GM23338 (cell line): Measurements from ENCODE around the gene SPOCK2. TPM values are rescaled to one million over a fixed set of nuclear protein-coding genes. Genes with fewer than 3 reads are reported as not detected.

ENCODE experiments used
- ATAC-seq: fragments of 200-7000 bp; cut with Tn5 transposase; 3 replicates; pipeline ENCODE4 v1.9.1; 2020
- DNase-seq: peaks from one replicate; pipeline ENCODE4 v3.0.0-alpha.2; 2015; ENCODE audit warnings: low spot score
- H2AFZ ChIP-seq: fragments of 200-600 bp; sonication (generic); 2 replicates; pipeline ENCODE4 v1.8.0; 2016; ENCODE audit warnings: antibody characterized with exemption, mild to moderate bottlenecking, moderate library complexity
- H3F3A ChIP-seq: fragments of 200-600 bp; sonication (generic); replicated peaks from 2 replicates; pipeline ENCODE4 v1.8.0; 2017; ENCODE audit warnings: antibody characterized with exemption, mixed run types, low read depth
- H3K27ac ChIP-seq: fragments of 200-600 bp; sonication (generic); 2 replicates; pipeline ENCODE4 v1.6.1; 2016; ENCODE audit warnings: low read depth
- H3K27me3 ChIP-seq: fragments of 200-600 bp; sonication (generic); 2 replicates; pipeline ENCODE4 v1.8.0; 2016; ENCODE audit warnings: mild to moderate bottlenecking, mixed run types, moderate library complexity; ENCODE audit not compliant: insufficient read depth
- H3K36me3 ChIP-seq: fragments of 200-600 bp; sonication (generic); 2 replicates; pipeline ENCODE4 v1.8.0; 2016; ENCODE audit warnings: mild to moderate bottlenecking; ENCODE audit not compliant: insufficient read depth
- H3K4me1 ChIP-seq: fragments of 200-600 bp; sonication (generic); 2 replicates; pipeline ENCODE4 v1.8.0; 2016; ENCODE audit warnings: mild to moderate bottlenecking, moderate library complexity; ENCODE audit not compliant: insufficient read depth
- H3K4me2 ChIP-seq: fragments of 200-600 bp; sonication (generic); 2 replicates; pipeline ENCODE4 v1.7.1; 2017; ENCODE audit warnings: mixed run types
- H3K4me3 ChIP-seq: fragments of 200-600 bp; sonication (generic); 2 replicates; pipeline ENCODE4 v1.6.1; 2016; ENCODE audit warnings: mixed run types
- H3K79me2 ChIP-seq: fragments of 200-600 bp; sonication (generic); replicated peaks from 2 replicates; pipeline ENCODE4 v1.8.0; 2017; ENCODE audit warnings: mild to moderate bottlenecking; ENCODE audit not compliant: insufficient read depth
- H3K9me2 ChIP-seq: fragments of 200-600 bp; sonication (generic); 2 replicates; pipeline ENCODE4 v1.8.0; 2017; ENCODE audit not compliant: insufficient read depth
- H4K20me1 ChIP-seq: fragments of 200-600 bp; sonication (generic); replicated peaks from 2 replicates; pipeline ENCODE4 v1.8.0; 2017; ENCODE audit warnings: mild to moderate bottlenecking; ENCODE audit not compliant: insufficient read depth
- H3K27ac Mint-ChIP-seq: 2 replicates; pipeline ENCODE4 v1.8.0; 2020; ENCODE audit warnings: inconsistent platforms, mild to moderate bottlenecking, moderate library complexity, mixed read lengths
- H3K27me3 Mint-ChIP-seq: 3 replicates; pipeline ENCODE4 v1.8.0; 2022; ENCODE audit warnings: low read depth, mild to moderate bottlenecking, moderate library complexity, mixed read lengths, inconsistent platforms; ENCODE audit not compliant: insufficient read depth, poor library complexity
- H3K36me3 Mint-ChIP-seq: 3 replicates; pipeline ENCODE4 v1.8.0; 2021; ENCODE audit warnings: low read depth, mild to moderate bottlenecking, inconsistent platforms, moderate library complexity, mixed read lengths
- H3K4me1 Mint-ChIP-seq: 3 replicates; pipeline ENCODE4 v1.8.0; 2020; ENCODE audit warnings: mild to moderate bottlenecking, inconsistent platforms, mixed read lengths
- H3K4me3 Mint-ChIP-seq: 3 replicates; pipeline ENCODE4 v1.8.0; 2021; ENCODE audit warnings: moderate library complexity, mild to moderate bottlenecking, inconsistent platforms, mixed read lengths
- H3K9me3 Mint-ChIP-seq: 3 replicates; pipeline ENCODE4 v1.8.0; 2020; ENCODE audit warnings: moderate library complexity, mild to moderate bottlenecking, inconsistent platforms, mixed read lengths
- CREB1 ChIP-seq: fragments of 250-450 bp; sonication (Bioruptor Pico); IDR thresholded peaks from 2 replicates; pipeline ENCODE4 v1.5.0; 2020; ENCODE audit warnings: low read depth, mild to moderate bottlenecking, moderate library complexity
- EZH2 ChIP-seq: fragments of 200-600 bp; sonication (generic); IDR thresholded peaks from one replicate; pipeline ENCODE4 v1.8.0; 2017; ENCODE audit warnings: antibody characterized with exemption, mild to moderate bottlenecking, low read depth; ENCODE audit not compliant: unreplicated experiment
- JUNB ChIP-seq: IDR thresholded peaks from one replicate; pipeline ENCODE4 v1.6.1; 2016; ENCODE audit warnings: antibody characterized with exemption; ENCODE audit not compliant: unreplicated experiment
- NANOG ChIP-seq: IDR thresholded peaks from 2 replicates; pipeline ENCODE4 v1.6.1; 2016; ENCODE audit warnings: antibody characterized with exemption, borderline replicate concordance
- POLR2AphosphoS5 ChIP-seq: IDR thresholded peaks from 2 replicates; pipeline ENCODE4 v1.6.1; 2016; ENCODE audit warnings: antibody characterized with exemption, low read depth
- STAT1 ChIP-seq: IDR thresholded peaks from one replicate; pipeline ENCODE4 v1.6.1; 2016; ENCODE audit warnings: antibody characterized with exemption; ENCODE audit not compliant: unreplicated experiment
- ZNF114 ChIP-seq: fragments of 250-450 bp; sonication (Bioruptor Pico); IDR thresholded peaks from 2 replicates; pipeline ENCODE4 v1.5.0; 2020; ENCODE audit warnings: mild to moderate bottlenecking, moderate library complexity
- ZNF331 ChIP-seq: fragments of 250-450 bp; sonication (Bioruptor Pico); IDR thresholded peaks from 2 replicates; pipeline ENCODE4 v1.5.0; 2020; ENCODE audit warnings: low read depth, mild to moderate bottlenecking, moderate library complexity
- polyA plus RNA-seq: library from polyadenylated mRNA; unstranded; fragments of >200 nt; fragmentation: Nextera tagmentation; extraction: Ambion mirVana; gene quantifications from 2 replicates; pipeline ENCODE4 v1.2.1, GENCODE V29; 2016
- total RNA-seq: library from RNA; depleted of rRNA; stranded (reverse); fragments of >200 nt; shearing (Covaris generic); gene quantifications from 2 replicates; pipeline ENCODE4 v1.2.3, GENCODE V29; 2014
- TF ChIP-seq, protein P1 (sequence below): fragments of 250-450 bp; sonication (Bioruptor Pico); IDR thresholded peaks from 2 replicates; pipeline ENCODE4 v1.5.0; 2020; ENCODE audit warnings: mild to moderate bottlenecking, moderate library complexity
- TF ChIP-seq, protein P2 (sequence below), 2 experiments: fragments of 200-600 bp in 1 of 2; sonication (generic) in 1 of 2; conservative IDR thresholded peaks; 2 replicates each; pipeline versions ENCODE4 v1.5.1 to v1.6.1; 2016 to 2017; ENCODE audit warnings: antibody characterized with exemption in 2 of 2, low read depth in 2 of 2, mild to moderate bottlenecking in 2 of 2, moderate library complexity in 1 of 2

Gene SPOCK2
- total and polyA plus RNA-seq, 2 experiments from 2014 or later: 1.3 to 3.6 TPM

- H3K4me1 ChIP-seq: no peaks in the 10 kb centered on the region
- no peak overlapping the region for H3K4me3 Mint-ChIP-seq
- TF ChIP-seq CREB1 (no peak), ZNF331 (CRISPR knock-in tag) (no peak), ZNF114 (CRISPR knock-in tag) (no peak), POLR2AphosphoS5 (no peak), STAT1 (no peak), NANOG (no peak), JUNB (no peak), EZH2 (no peak)
- TF ChIP-seq, protein P1, sequence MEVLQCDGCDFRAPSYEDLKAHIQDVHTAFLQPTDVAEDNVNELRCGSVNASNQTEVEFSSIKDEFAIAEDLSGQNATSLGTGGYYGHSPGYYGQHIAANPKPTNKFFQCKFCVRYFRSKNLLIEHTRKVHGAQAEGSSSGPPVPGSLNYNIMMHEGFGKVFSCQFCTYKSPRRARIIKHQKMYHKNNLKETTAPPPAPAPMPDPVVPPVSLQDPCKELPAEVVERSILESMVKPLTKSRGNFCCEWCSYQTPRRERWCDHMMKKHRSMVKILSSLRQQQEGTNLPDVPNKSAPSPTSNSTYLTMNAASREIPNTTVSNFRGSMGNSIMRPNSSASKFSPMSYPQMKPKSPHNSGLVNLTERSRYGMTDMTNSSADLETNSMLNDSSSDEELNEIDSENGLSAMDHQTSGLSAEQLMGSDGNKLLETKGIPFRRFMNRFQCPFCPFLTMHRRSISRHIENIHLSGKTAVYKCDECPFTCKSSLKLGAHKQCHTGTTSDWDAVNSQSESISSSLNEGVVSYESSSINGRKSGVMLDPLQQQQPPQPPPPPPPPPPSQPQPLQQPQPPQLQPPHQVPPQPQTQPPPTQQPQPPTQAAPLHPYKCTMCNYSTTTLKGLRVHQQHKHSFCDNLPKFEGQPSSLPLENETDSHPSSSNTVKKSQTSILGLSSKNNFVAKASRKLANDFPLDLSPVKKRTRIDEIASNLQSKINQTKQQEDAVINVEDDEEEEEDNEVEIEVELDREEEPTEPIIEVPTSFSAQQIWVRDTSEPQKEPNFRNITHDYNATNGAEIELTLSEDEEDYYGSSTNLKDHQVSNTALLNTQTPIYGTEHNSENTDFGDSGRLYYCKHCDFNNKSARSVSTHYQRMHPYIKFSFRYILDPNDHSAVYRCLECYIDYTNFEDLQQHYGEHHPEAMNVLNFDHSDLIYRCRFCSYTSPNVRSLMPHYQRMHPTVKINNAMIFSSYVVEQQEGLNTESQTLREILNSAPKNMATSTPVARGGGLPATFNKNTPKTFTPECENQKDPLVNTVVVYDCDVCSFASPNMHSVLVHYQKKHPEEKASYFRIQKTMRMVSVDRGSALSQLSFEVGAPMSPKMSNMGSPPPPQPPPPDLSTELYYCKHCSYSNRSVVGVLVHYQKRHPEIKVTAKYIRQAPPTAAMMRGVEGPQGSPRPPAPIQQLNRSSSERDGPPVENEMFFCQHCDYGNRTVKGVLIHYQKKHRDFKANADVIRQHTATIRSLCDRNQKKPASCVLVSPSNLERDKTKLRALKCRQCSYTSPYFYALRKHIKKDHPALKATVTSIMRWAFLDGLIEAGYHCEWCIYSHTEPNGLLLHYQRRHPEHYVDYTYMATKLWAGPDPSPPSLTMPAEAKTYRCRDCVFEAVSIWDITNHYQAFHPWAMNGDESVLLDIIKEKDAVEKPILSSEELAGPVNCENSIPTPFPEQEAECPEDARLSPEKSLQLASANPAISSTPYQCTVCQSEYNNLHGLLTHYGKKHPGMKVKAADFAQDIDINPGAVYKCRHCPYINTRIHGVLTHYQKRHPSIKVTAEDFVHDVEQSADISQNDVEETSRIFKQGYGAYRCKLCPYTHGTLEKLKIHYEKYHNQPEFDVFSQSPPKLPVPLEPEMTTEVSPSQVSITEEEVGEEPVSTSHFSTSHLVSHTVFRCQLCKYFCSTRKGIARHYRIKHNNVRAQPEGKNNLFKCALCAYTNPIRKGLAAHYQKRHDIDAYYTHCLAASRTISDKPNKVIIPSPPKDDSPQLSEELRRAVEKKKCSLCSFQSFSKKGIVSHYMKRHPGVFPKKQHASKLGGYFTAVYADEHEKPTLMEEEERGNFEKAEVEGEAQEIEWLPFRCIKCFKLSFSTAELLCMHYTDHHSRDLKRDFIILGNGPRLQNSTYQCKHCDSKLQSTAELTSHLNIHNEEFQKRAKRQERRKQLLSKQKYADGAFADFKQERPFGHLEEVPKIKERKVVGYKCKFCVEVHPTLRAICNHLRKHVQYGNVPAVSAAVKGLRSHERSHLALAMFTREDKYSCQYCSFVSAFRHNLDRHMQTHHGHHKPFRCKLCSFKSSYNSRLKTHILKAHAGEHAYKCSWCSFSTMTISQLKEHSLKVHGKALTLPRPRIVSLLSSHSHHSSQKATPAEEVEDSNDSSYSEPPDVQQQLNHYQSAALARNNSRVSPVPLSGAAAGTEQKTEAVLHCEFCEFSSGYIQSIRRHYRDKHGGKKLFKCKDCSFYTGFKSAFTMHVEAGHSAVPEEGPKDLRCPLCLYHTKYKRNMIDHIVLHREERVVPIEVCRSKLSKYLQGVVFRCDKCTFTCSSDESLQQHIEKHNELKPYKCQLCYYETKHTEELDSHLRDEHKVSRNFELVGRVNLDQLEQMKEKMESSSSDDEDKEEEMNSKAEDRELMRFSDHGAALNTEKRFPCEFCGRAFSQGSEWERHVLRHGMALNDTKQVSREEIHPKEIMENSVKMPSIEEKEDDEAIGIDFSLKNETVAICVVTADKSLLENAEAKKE (CRISPR knock-in tag): no peak
- TF ChIP-seq, protein P2, sequence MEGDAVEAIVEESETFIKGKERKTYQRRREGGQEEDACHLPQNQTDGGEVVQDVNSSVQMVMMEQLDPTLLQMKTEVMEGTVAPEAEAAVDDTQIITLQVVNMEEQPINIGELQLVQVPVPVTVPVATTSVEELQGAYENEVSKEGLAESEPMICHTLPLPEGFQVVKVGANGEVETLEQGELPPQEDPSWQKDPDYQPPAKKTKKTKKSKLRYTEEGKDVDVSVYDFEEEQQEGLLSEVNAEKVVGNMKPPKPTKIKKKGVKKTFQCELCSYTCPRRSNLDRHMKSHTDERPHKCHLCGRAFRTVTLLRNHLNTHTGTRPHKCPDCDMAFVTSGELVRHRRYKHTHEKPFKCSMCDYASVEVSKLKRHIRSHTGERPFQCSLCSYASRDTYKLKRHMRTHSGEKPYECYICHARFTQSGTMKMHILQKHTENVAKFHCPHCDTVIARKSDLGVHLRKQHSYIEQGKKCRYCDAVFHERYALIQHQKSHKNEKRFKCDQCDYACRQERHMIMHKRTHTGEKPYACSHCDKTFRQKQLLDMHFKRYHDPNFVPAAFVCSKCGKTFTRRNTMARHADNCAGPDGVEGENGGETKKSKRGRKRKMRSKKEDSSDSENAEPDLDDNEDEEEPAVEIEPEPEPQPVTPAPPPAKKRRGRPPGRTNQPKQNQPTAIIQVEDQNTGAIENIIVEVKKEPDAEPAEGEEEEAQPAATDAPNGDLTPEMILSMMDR (conservative IDR thresholded peaks at IDR 0.05; ENCODE audit: low read depth in 2 of 2): no peak
- no peak overlapping the region for H3K4me2 ChIP-seq
- H4K20me1 ChIP-seq: no peaks in the 10 kb centered on the region
- no peak overlapping the region for H2AFZ ChIP-seq
- ATAC-seq (no peak), DNase-seq (no peak)
- H3K4me1 Mint-ChIP-seq: peaks cover 8% of the 10 kb centered on the region; the same call in 2 of the 3 replicates
- no peaks in the 10 kb centered on the region for H3K79me2 ChIP-seq
- H3K27me3 Mint-ChIP-seq: peaks cover 26% of the 10 kb centered on the region
- H3K27ac ChIP-seq: no peak overlapping the region
- H3K27me3 ChIP-seq: no peaks in the 10 kb centered on the region
- no peaks in the 10 kb centered on the region for H3K36me3 Mint-ChIP-seq
- H3K9me2 ChIP-seq: no peaks in the 10 kb centered on the region
- no peaks in the 10 kb centered on the region for H3K9me3 Mint-ChIP-seq
- no peaks in the 10 kb centered on the region for H3F3A ChIP-seq
- H3K4me3 ChIP-seq: no peak overlapping the region
- H3K36me3 ChIP-seq: no peaks in the 10 kb centered on the region; the same call in 1 of the 2 replicates
- no peak overlapping the region for H3K27ac Mint-ChIP-seq
These were observed 15.7 kb downstream of the SPOCK2 start for GRCh38 chr10:72072639-72073038.
